DND-41 (cell line): ENCODE results near the gene THYN1.

Experiments used
- ATAC-seq: fragments of 200-7000 bp; cut with Tn5 transposase; 3 replicates; pipeline ENCODE4 v1.9.1; 2021; ENCODE audit warnings: low read depth; ENCODE audit not compliant: insufficient read depth
- DNase-seq: peaks from one replicate; pipeline ENCODE4 v3.0.0-alpha.2; 2020
- H2AFZ ChIP-seq: 2 replicates; pipeline ENCODE4 v1.6.0; 2012; ENCODE audit warnings: low read depth, low read length
- H3K27ac ChIP-seq: 2 replicates; pipeline ENCODE4 v1.5.1; 2012; ENCODE audit warnings: low read length, inconsistent platforms
- H3K27me3 ChIP-seq: fragments of 200-600 bp; sonication (generic); 2 replicates; pipeline ENCODE4 v1.6.0; 2012; ENCODE audit warnings: low read length, mild to moderate bottlenecking, inconsistent platforms; ENCODE audit not compliant: insufficient read depth, poor library complexity
- H3K36me3 ChIP-seq: 2 replicates; pipeline ENCODE4 v1.5.1; 2012; ENCODE audit warnings: low read length, inconsistent platforms; ENCODE audit not compliant: insufficient read depth
- H3K4me1 ChIP-seq: 2 replicates; pipeline ENCODE4 v1.5.1; 2012; ENCODE audit warnings: mild to moderate bottlenecking, low read length; ENCODE audit not compliant: insufficient read depth
- H3K4me2 ChIP-seq: 2 replicates; pipeline ENCODE4 v1.6.0; 2012; ENCODE audit warnings: mild to moderate bottlenecking, moderate library complexity, low read length, inconsistent platforms; ENCODE audit not compliant: insufficient read depth
- H3K4me3 ChIP-seq, 2 experiments: fragments of 200-600 bp in 1 of 2; shearing (Covaris generic) in 1 of 2; 2 replicates each; pipeline ENCODE4 v1.5.1; 2012 to 2016; ENCODE audit warnings: inconsistent platforms in 2 of 2, low read length in 2 of 2, mild to moderate bottlenecking in 2 of 2, low read depth in 1 of 2, moderate library complexity in 1 of 2
- H3K79me2 ChIP-seq: 2 replicates; pipeline ENCODE4 v1.6.0; 2012; ENCODE audit warnings: low read length, inconsistent platforms; ENCODE audit not compliant: insufficient read depth
- H3K9ac ChIP-seq: 2 replicates; pipeline ENCODE4 v1.6.0; 2012; ENCODE audit warnings: low read depth, mild to moderate bottlenecking, inconsistent platforms, low read length, moderate library complexity
- H3K9me3 ChIP-seq: 2 replicates; pipeline ENCODE4 v1.5.1; 2012; ENCODE audit warnings: low read length, moderate library complexity, mild to moderate bottlenecking, inconsistent platforms; ENCODE audit not compliant: insufficient read depth, severe bottlenecking
- H4K20me1 ChIP-seq: 2 replicates; pipeline ENCODE4 v1.6.0; 2012; ENCODE audit warnings: low read length; ENCODE audit not compliant: insufficient read depth
- EZH2 ChIP-seq: IDR thresholded peaks from 3 replicates; pipeline ENCODE4 v1.6.1; 2012; ENCODE audit warnings: borderline replicate concordance, low read depth, mild to moderate bottlenecking, moderate library complexity, low read length, inconsistent platforms; ENCODE audit not compliant: severe bottlenecking
- TF ChIP-seq, protein P1 (sequence below): IDR thresholded peaks from 2 replicates; pipeline ENCODE4 v1.5.1; 2012; ENCODE audit warnings: borderline replicate concordance, low read length, moderate library complexity, mild to moderate bottlenecking; ENCODE audit not compliant: poor library complexity, severe bottlenecking; ENCODE audit errors: extremely low read depth

The THYN1 gene

GRCh38 chr11:134292661-134293060 is 39.5 kb upstream of the THYN1 start:
- Histone ChIP-seq H3K9ac (no peak overlapping the region), H3K4me1 (no peaks in the 10 kb centered on the region), H2AFZ (no peak overlapping the region), H3K27me3 (no peaks in the 10 kb centered on the region), H3K4me3 (no peak overlapping the region), H3K36me3 (no peaks in the 10 kb centered on the region), H3K9me3 (no peaks in the 10 kb centered on the region), H3K27ac (no peak overlapping the region), H3K4me2 (no peak overlapping the region), H3K79me2 (no peaks in the 10 kb centered on the region), H4K20me1 (no peaks in the 10 kb centered on the region)
- TF ChIP-seq, protein P1, sequence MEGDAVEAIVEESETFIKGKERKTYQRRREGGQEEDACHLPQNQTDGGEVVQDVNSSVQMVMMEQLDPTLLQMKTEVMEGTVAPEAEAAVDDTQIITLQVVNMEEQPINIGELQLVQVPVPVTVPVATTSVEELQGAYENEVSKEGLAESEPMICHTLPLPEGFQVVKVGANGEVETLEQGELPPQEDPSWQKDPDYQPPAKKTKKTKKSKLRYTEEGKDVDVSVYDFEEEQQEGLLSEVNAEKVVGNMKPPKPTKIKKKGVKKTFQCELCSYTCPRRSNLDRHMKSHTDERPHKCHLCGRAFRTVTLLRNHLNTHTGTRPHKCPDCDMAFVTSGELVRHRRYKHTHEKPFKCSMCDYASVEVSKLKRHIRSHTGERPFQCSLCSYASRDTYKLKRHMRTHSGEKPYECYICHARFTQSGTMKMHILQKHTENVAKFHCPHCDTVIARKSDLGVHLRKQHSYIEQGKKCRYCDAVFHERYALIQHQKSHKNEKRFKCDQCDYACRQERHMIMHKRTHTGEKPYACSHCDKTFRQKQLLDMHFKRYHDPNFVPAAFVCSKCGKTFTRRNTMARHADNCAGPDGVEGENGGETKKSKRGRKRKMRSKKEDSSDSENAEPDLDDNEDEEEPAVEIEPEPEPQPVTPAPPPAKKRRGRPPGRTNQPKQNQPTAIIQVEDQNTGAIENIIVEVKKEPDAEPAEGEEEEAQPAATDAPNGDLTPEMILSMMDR, result no peak
- no peak for TF ChIP-seq EZH2
- DNase-seq (no peak), ATAC-seq (no peak)

DNA sequence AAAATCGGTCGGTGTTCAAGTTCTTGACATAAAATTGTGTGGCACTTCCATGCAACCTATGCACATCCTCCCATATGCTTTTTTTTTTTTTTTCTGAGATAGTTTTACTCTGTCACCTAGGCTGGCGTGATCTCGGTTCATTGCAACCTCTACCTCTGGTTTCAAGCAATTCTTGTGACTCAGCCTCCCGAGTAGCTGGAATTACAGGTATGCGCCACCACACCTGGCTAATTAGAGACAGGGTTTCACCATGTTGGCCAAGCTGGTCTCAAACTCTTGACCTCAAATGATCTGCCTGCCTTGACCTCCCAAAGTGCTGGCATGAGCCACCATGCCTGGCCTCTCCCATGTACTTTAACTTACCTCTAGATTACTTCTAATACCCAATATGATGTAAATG is 38.0 kb upstream of the THYN1 start:
- Histone ChIP-seq H3K27ac (no peak overlapping the region), H3K36me3 (no peaks in the 10 kb centered on the region), H2AFZ (no peak overlapping the region), H3K4me1 (no peaks in the 10 kb centered on the region), H3K27me3 (no peaks in the 10 kb centered on the region), H3K79me2 (no peaks in the 10 kb centered on the region), H3K9me3 (no peaks in the 10 kb centered on the region), H3K4me2 (no peak overlapping the region), H3K9ac (no peak overlapping the region), H3K4me3 (no peak overlapping the region), H4K20me1 (no peaks in the 10 kb centered on the region)
- ATAC-seq, result no peak
- no peak for TF ChIP-seq EZH2
- TF ChIP-seq, protein P1, result no peak
- no peak for DNase-seq

DNA sequence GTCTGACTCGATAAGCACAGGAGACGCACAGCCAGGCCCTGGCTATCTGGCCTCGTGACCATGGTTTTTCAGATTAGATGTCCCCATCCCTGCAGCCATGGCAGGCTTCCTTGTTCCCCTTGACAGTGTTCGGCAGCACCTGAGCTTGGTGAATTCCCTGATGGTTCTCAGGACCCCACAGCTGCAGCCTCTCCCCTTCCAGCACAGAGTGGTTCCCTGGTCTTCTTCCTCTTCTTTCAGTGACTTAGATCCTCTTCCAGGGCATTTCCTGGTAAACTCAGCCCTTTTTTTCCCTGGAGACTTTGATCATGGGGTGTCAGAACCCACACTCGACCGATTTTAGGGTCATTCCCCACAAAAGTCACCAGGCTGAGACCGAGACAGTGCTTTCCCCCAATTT is 37.5 kb upstream of the THYN1 start:
- H3K4me2 ChIP-seq, result no peak overlapping the region
- H3K9me3 ChIP-seq, result no peaks in the 10 kb centered on the region
- H4K20me1 ChIP-seq, result no peaks in the 10 kb centered on the region
- no peaks in the 10 kb centered on the region for H3K79me2 ChIP-seq
- no peak overlapping the region for H3K4me3 ChIP-seq
- H3K27me3 ChIP-seq, result no peaks in the 10 kb centered on the region
- H3K36me3 ChIP-seq, result no peaks in the 10 kb centered on the region
- no peak for ATAC-seq
- no peak overlapping the region for H3K27ac ChIP-seq
- DNase-seq, result no peak
- TF ChIP-seq, protein P1, result no peak
- no peak for TF ChIP-seq EZH2
- H3K4me1 ChIP-seq, result no peaks in the 10 kb centered on the region
- no peak overlapping the region for H3K9ac ChIP-seq
- no peak overlapping the region for H2AFZ ChIP-seq

DNA sequence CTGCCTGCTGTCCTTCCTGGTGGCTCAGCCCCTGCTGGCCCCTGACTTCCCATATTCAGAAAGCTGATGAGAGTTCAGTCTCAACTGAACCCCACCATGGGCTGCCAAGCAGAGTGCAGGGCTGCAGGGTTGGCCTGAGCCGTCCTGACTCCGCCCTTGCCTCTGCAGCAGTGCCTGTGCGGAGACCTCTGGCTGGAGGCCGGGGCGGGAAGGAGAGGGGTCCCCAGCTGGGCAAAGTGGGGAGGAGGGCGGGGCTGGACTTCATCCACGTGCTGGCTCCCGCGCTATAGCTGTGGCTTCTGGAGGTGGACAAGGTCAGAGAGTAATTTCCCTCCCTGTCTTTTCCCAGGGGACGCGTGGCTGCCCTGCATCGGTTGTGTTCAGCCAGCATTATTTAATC is 36.6 kb upstream of the THYN1 start:
- no peaks in the 10 kb centered on the region for H3K4me1 ChIP-seq
- H3K79me2 ChIP-seq, result no peaks in the 10 kb centered on the region
- H3K27me3 ChIP-seq, result no peaks in the 10 kb centered on the region
- H3K4me3 ChIP-seq, result no peak overlapping the region
- DNase-seq (no peak), ATAC-seq (no peak)
- no peak overlapping the region for H3K27ac ChIP-seq
- no peak overlapping the region for H3K9ac ChIP-seq
- H3K36me3 ChIP-seq, result no peaks in the 10 kb centered on the region
- no peaks in the 10 kb centered on the region for H3K9me3 ChIP-seq
- no peaks in the 10 kb centered on the region for H4K20me1 ChIP-seq
- H2AFZ ChIP-seq, result no peak overlapping the region
- no peak overlapping the region for H3K4me2 ChIP-seq
- TF ChIP-seq, protein P1, result no peak
- no peak for TF ChIP-seq EZH2
